Tibial nerve (tissue), 4 donors: ENCODE data around the gene MXD4. TPM values are rescaled to one million over a fixed set of nuclear protein-coding genes. Genes with fewer than 3 reads are reported as not detected.

Experiments
- DNase-seq, 2 donors: peaks; one replicate each; pipeline ENCODE4 v3.0.0-alpha.2; 2019; ENCODE audit warnings: low spot score in 2 of 2
- H3K27ac ChIP-seq, 4 donors: fragments of 200-600 bp; sonication (generic) in 3 of 4; one replicate each; pipeline ENCODE4 v1.5.1; 2017 to 2019; ENCODE audit warnings: mild to moderate bottlenecking in 1 of 4
- H3K27me3 ChIP-seq, 2 donors: fragments of 200-600 bp; sonication (generic) in 1 of 2; one replicate each; pipeline versions ENCODE4 v1.5.1 to v1.6.0; 2017 to 2019
- H3K36me3 ChIP-seq, 3 donors: fragments of 200-600 bp; sonication (generic); one replicate each; pipeline ENCODE4 v1.5.1; 2018 to 2019
- H3K4me1 ChIP-seq, 4 donors: fragments of 200-600 bp; sonication (generic) in 3 of 4; one replicate each; pipeline ENCODE4 v1.5.1; 2017 to 2019
- H3K4me3 ChIP-seq, 4 donors: fragments of 200-600 bp; sonication (generic) in 3 of 4; one replicate each; pipeline ENCODE4 v1.5.1; 2017 to 2019; ENCODE audit warnings: mild to moderate bottlenecking in 1 of 4, moderate library complexity in 1 of 4
- H3K9me3 ChIP-seq, 4 donors: fragments of 200-600 bp; sonication (generic) in 3 of 4; one replicate each; pipeline ENCODE4 v1.5.1; 2017 to 2019
- CTCF ChIP-seq, 5 experiments: fragments of 200-600 bp in 3 of 5; fragments of 450-650 bp in 2 of 5; sonication (generic) in 3 of 5; IDR thresholded peaks; one replicate each; pipeline ENCODE4 v1.5.1; 2016 to 2019; ENCODE audit warnings: antibody characterized with exemption in 5 of 5, mild to moderate bottlenecking in 3 of 5, moderate library complexity in 2 of 5
- EP300 ChIP-seq, 2 donors: sonication (generic); formaldehyde crosslinking; IDR thresholded peaks; one replicate each; pipeline ENCODE4 v1.6.1; 2017; ENCODE audit warnings: antibody characterized with exemption in 2 of 2, mild to moderate bottlenecking in 1 of 2
- POLR2A ChIP-seq, 2 donors: fragments of 450-650 bp; IDR thresholded peaks; one replicate each; pipeline ENCODE4 v1.6.1; 2017; ENCODE audit warnings: antibody characterized with exemption in 2 of 2, mild to moderate bottlenecking in 2 of 2, moderate library complexity in 2 of 2
- WGBS, 2 donors: methylation state at CpG; one replicate each; pipeline ENCODE4 v1.1.5; 2018; 5-methylcytosine and 5-hydroxymethylcytosine counted together
- total RNA-seq, 4 donors: library from RNA; depleted of rRNA; stranded (reverse); fragments of >200 nt; gene quantifications; one replicate each; pipeline ENCODE4 v1.1.0, GENCODE V29; 2016

MXD4 gene
- total RNA-seq, 4 donors from 2014 or later: 62.4 to 77.1 (median 62.9) TPM

- Histone ChIP-seq H3K27ac (peak overlapping the region; percentile 90 to 97 (median 94)), H3K36me3 (peaks cover 0 to 18% (median 0%) of the 10 kb centered on the region in 3 donors), H3K4me3 (peak overlapping the region; percentile 74 to 99 (median 86)), H3K27me3 (no peaks in the 10 kb centered on the region), H3K4me1 (peaks cover 0 to 83% (median 71%) of the 10 kb centered on the region in 4 donors), H3K9me3 (no peaks in the 10 kb centered on the region)
- 66 to 70% methylated on average over 12 to 15 of the region's 15 CpGs for WGBS, 2 donors
- peak in 1 of 2 donors; percentile 9 for DNase-seq
- TF ChIP-seq CTCF (IDR thresholded peaks at IDR 0.05) (no peak), EP300 (IDR thresholded peaks at IDR 0.05) (no peak), POLR2A (IDR thresholded peaks at IDR 0.05) (no peak)
These were observed 2.2 kb downstream of the MXD4 start for GRCh38 chr4:2259541-2260343.

GRCh38 chr4:2259036-2259540 lies 2.8 kb downstream of the MXD4 start:
- no peaks in the 10 kb centered on the region for H3K27me3 ChIP-seq
- peak in 1 of 2 donors; percentile 12 for DNase-seq
- H3K4me3 ChIP-seq: peak overlapping the region in 2 of 4 donors; percentile 76 to 99
- peak overlapping the region; percentile 90 to 97 (median 94) for H3K27ac ChIP-seq
- H3K4me1 ChIP-seq: peaks cover 0 to 80% (median 71%) of the 10 kb centered on the region in 4 donors
- 58 to 64% methylated on average over 3 to 9 of the region's 13 CpGs for WGBS, 2 donors
- TF ChIP-seq CTCF (IDR thresholded peaks at IDR 0.05): no peak
- no peak for TF ChIP-seq EP300 (IDR thresholded peaks at IDR 0.05)
- no peak for TF ChIP-seq POLR2A (IDR thresholded peaks at IDR 0.05)
- H3K36me3 ChIP-seq: peaks cover 0 to 25% (median 0%) of the 10 kb centered on the region in 3 donors
- H3K9me3 ChIP-seq: no peaks in the 10 kb centered on the region

GRCh38 chr4:2258091-2259035 lies 3.5 kb downstream of the MXD4 start:
- peak overlapping the region in 1 of 4 donors; percentile 99 for H3K4me3 ChIP-seq
- H3K27me3 ChIP-seq: no peaks in the 10 kb centered on the region
- H3K9me3 ChIP-seq: no peaks in the 10 kb centered on the region
- peaks cover 0 to 32% (median 5%) of the 10 kb centered on the region in 3 donors for H3K36me3 ChIP-seq
- 79 to 82% methylated on average over 9 to 13 of the region's 18 CpGs for WGBS, 2 donors
- TF ChIP-seq CTCF (IDR thresholded peaks at IDR 0.05) (no peak), EP300 (IDR thresholded peaks at IDR 0.05) (no peak), POLR2A (IDR thresholded peaks at IDR 0.05) (no peak)
- peaks cover 0 to 80% (median 71%) of the 10 kb centered on the region in 4 donors for H3K4me1 ChIP-seq
- DNase-seq: peak in 1 of 2 donors; percentile 12
- H3K27ac ChIP-seq: peak overlapping the region; percentile 90 to 97 (median 94)

- H3K4me1 ChIP-seq: peaks cover 0 to 78% (median 63%) of the 10 kb centered on the region in 4 donors
- WGBS, 2 donors: 58 to 64% methylated on average over 13 of the region's 14 CpGs
- H3K9me3 ChIP-seq: no peaks in the 10 kb centered on the region
- H3K36me3 ChIP-seq: peaks cover 0 to 40% (median 6%) of the 10 kb centered on the region in 3 donors
- H3K4me3 ChIP-seq: no peak overlapping the region
- peak in 1 of 2 donors; percentile 6 for DNase-seq
- TF ChIP-seq EP300 (IDR thresholded peaks at IDR 0.05) (no peak), CTCF (IDR thresholded peaks at IDR 0.05) (no peak)
- H3K27me3 ChIP-seq: no peaks in the 10 kb centered on the region
- H3K27ac ChIP-seq: peak overlapping the region; percentile 84 to 97 (median 94)
These were observed 4.4 kb downstream of the MXD4 start for GRCh38 chr4:2257361-2258081.
